Breast epithelium (tissue), 4 donors: ENCODE measurements around the gene GRIP2. TPM values are rescaled to one million over a fixed set of nuclear protein-coding genes. Genes with fewer than 3 reads are reported as not detected.
A peak's percentile ranks its signal among the peaks of the same experiment; 100 is the strongest.

Experiments used
- DNase-seq, 2 donors: peaks; one replicate each; pipeline ENCODE4 v3.0.0-alpha.2; 2019; ENCODE audit warnings: low spot score in 2 of 2
- H3K27ac ChIP-seq, 2 donors: fragments of 200-600 bp; sonication (generic) in 1 of 2; one replicate each; pipeline ENCODE4 v1.5.1; 2016 to 2019; ENCODE audit warnings: mild to moderate bottlenecking in 1 of 2
- H3K27me3 ChIP-seq, 2 donors: fragments of 200-600 bp; sonication (generic) in 1 of 2; one replicate each; pipeline versions ENCODE4 v1.5.1 to v1.6.0; 2017 to 2019; ENCODE audit warnings: control low read depth in 1 of 2, mild to moderate bottlenecking in 1 of 2
- H3K36me3 ChIP-seq: fragments of 200-600 bp; one replicate; pipeline ENCODE4 v1.5.1; 2019
- H3K4me1 ChIP-seq, 2 donors: fragments of 200-600 bp; sonication (generic); one replicate each; pipeline ENCODE4 v1.5.1; 2016 to 2019; ENCODE audit warnings: control low read depth in 1 of 2
- H3K4me3 ChIP-seq, 3 donors: fragments of 200-600 bp; sonication (generic); 1 replicate in 2 of 3; 2 replicates in 1 of 3; pipeline ENCODE4 v1.5.1; 2016 to 2019; ENCODE audit warnings: mild to moderate bottlenecking in 3 of 3, moderate library complexity in 2 of 3
- H3K9me3 ChIP-seq, 2 donors: fragments of 200-600 bp; sonication (generic) in 1 of 2; one replicate each; pipeline ENCODE4 v1.5.1; 2016 to 2019; ENCODE audit warnings: control low read depth in 1 of 2
- CTCF ChIP-seq, 3 donors: fragments of 450-650 bp; IDR thresholded peaks; one replicate each; pipeline ENCODE4 v1.5.1; 2016 to 2017; ENCODE audit warnings: antibody characterized with exemption in 3 of 3, mild to moderate bottlenecking in 3 of 3, moderate library complexity in 3 of 3
- POLR2A ChIP-seq: fragments of 450-650 bp; IDR thresholded peaks from one replicate; pipeline ENCODE4 v1.6.1; 2016; ENCODE audit warnings: antibody characterized with exemption, mild to moderate bottlenecking, moderate library complexity
- POLR2AphosphoS5 ChIP-seq, 3 donors: sonication (generic); formaldehyde crosslinking; IDR thresholded peaks; one replicate each; pipeline ENCODE4 v1.6.1; 2017; ENCODE audit warnings: antibody characterized with exemption in 3 of 3
- intact Hi-C: fragments of 100-400 bp; cut with DNase I; formaldehyde crosslinking; loops from one replicate; pipeline ENCODE4 v1.15.1; 2023; ENCODE audit warnings: low total_unique reads
- total RNA-seq, 3 donors: library from RNA; depleted of rRNA; stranded (reverse); fragments of >200 nt; gene quantifications; one replicate each; pipeline ENCODE4 v1.1.0, GENCODE V29; 2016

Gene GRIP2
- total RNA-seq, 3 donors from 2014 or later, result 0.16 to 0.88 (median 0.33) TPM

GRCh38 chr3:14457481-14457880 is 82.7 kb downstream of the GRIP2 start:
- Histone ChIP-seq H3K4me1 (peaks cover 9 to 24% of the 10 kb centered on the region in 2 donors), H3K4me3 (no peak overlapping the region), H3K9me3 (no peaks in the 10 kb centered on the region), H3K27ac (no peak overlapping the region), H3K36me3 (no peaks in the 10 kb centered on the region), H3K27me3 (no peaks in the 10 kb centered on the region)
- TF ChIP-seq POLR2AphosphoS5 (IDR thresholded peaks at IDR 0.05), result no peak
- TF ChIP-seq CTCF (IDR thresholded peaks at IDR 0.05), result no peak
- TF ChIP-seq POLR2A, result no peak
- no peak for DNase-seq
- intact Hi-C loops, result no loop called here

DNA sequence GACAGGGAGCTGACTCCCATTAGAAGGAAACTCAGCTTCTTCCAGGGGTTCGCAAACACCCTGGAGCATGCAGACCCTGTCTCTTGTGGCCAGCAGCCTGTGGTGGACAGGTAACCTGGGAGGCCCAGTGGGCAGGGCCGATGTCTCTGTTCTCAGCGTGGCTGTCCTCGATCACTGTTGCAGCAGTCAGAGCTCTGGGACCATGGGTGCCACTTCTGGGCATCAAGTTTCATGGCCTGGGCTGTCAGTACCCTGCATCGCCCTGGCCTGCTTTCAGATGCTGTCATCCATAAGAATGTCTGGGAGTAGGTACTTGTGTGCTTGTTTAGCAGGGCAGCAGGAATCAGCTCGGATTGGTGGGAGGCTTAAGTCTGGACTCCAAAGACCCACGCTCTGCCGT is 83.3 kb downstream of the GRIP2 start:
- no peak overlapping the region for H3K27ac ChIP-seq
- intact Hi-C loops, result no loop called here
- no peaks in the 10 kb centered on the region for H3K9me3 ChIP-seq
- no peak for DNase-seq
- no peaks in the 10 kb centered on the region for H3K36me3 ChIP-seq
- H3K4me1 ChIP-seq, result peaks cover 16 to 29% of the 10 kb centered on the region in 2 donors
- no peaks in the 10 kb centered on the region for H3K27me3 ChIP-seq
- H3K4me3 ChIP-seq, result no peak overlapping the region
- TF ChIP-seq CTCF (IDR thresholded peaks at IDR 0.05) (no peak), POLR2A (no peak), POLR2AphosphoS5 (IDR thresholded peaks at IDR 0.05) (no peak)

GRCh38 chr3:14455571-14456317 is 84.4 kb downstream of the GRIP2 start:
- TF ChIP-seq CTCF (IDR thresholded peaks at IDR 0.05) (no peak), POLR2A (no peak), POLR2AphosphoS5 (IDR thresholded peaks at IDR 0.05) (no peak)
- intact Hi-C loops, result no loop called here
- H3K36me3 ChIP-seq, result no peaks in the 10 kb centered on the region
- H3K27me3 ChIP-seq, result no peaks in the 10 kb centered on the region
- no peak overlapping the region for H3K4me3 ChIP-seq
- peak in 1 of 2 donors; percentile 68 for DNase-seq
- H3K4me1 ChIP-seq, result peaks cover 13 to 29% of the 10 kb centered on the region in 2 donors
- no peak overlapping the region for H3K27ac ChIP-seq
- H3K9me3 ChIP-seq, result no peaks in the 10 kb centered on the region

DNA sequence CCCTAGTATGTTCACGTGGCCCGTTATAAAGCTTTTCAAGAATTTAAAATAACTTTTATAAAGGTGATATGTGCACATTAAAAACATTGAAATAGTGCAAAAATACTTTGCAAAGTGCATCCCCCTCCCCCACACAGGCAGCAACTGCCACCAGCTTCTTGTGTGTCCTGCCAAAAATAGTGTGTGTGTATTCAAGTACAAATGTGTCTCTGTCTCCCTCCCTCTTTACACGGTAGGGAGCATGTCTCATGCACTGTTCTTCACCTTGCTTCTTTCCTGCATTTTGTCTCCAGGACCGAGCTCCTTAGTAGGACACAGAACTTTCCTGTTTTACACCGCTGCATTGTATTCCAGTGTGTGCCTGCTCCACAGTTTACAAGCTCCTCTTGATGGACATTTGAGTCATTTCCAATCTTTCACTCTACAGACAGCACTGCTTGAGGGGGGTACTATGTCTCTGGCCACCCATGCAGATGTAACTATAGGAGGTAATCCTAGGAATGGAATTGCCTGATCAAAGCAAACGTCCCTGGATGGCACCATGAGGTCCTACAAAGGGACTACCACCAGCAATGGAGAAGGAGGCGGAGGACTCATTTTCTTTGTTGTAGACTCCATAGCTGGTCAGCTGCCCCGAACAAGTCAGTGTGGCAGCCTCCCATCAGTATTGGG is 85.4 kb downstream of the GRIP2 start:
- intact Hi-C loops, result no loop called here
- Histone ChIP-seq H3K4me1 (peaks cover 10 to 23% of the 10 kb centered on the region in 2 donors), H3K27me3 (no peaks in the 10 kb centered on the region), H3K9me3 (no peaks in the 10 kb centered on the region), H3K36me3 (no peaks in the 10 kb centered on the region), H3K27ac (no peak overlapping the region), H3K4me3 (no peak overlapping the region)
- no peak for DNase-seq
- TF ChIP-seq POLR2A (no peak), POLR2AphosphoS5 (IDR thresholded peaks at IDR 0.05) (no peak), CTCF (IDR thresholded peaks at IDR 0.05) (no peak)
